GM10248 (cell line): ENCODE data around the gene TOPORS.
A peak's percentile ranks its signal among the peaks of the same experiment; 100 is the strongest.

Source experiments
- CTCF ChIA-PET: fragments of 300-600 bp; sonication (Branson Sonifier 250); formaldehyde crosslinking; extraction: SDS; loops from one replicate; lab custom pipeline; 2021; ENCODE audit warnings: antibody characterized with exemption; lab: Yijun Ruan, JAX
- POLR2A ChIA-PET: fragments of 350-650 bp; sonication (Branson Sonifier 250); formaldehyde crosslinking; extraction: SDS; loops from one replicate; lab custom pipeline; 2020; ENCODE audit warnings: antibody characterized with exemption; lab: Yijun Ruan, JAX
- DNase-seq: peaks from one replicate; pipeline ENCODE4 v3.0.0; 2012; ENCODE audit errors: extremely low spot score
- CTCF ChIP-seq: IDR thresholded peaks from 2 replicates; pipeline ENCODE4 v1.5.1; 2012; ENCODE audit warnings: mild to moderate bottlenecking, low read depth; ENCODE audit errors: extremely low read depth, missing control alignments, control extremely low read depth

Gene TOPORS

GRCh38 chr9:32578976-32579375 is 26.6 kb upstream of the TOPORS start:
- TF ChIP-seq CTCF: no peak
- CTCF ChIA-PET: interaction anchor here (0.7 to 20.3 kb wide), 31 partner anchors 11 to 431 kb away, joined by 3 to 872 read pairs (median 5); partner anchors contain the start of genes ACO1, SMIM27 and TOPORS
- POLR2A ChIA-PET: no interaction called here
- no peak for DNase-seq

DNA sequence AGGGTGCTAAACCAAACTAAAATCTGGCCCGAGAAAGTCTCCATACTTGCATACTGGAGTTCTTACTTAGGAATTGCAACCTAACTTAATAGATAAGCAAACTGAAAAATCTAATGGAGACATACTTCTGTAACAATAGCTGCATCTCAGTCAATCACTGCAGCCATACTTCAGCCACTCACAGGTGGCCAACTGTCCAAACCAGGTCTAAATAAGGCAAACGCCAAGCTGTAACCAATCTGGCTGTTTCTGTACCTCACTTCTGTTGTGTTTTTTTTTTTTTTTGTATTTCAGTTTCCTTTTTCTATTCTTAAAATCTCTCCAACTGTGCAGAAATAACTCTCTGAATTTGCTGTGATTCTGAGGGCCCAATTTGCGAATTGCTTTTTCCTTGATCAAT is 24.9 kb upstream of the TOPORS start:
- ChIA-PET CTCF (interaction anchor here (1.2 to 20.3 kb wide), 7 partner anchors 13 to 394 kb away, joined by 3 to 872 read pairs (median 73); partner anchors contain the start of genes ACO1, SMIM27 and TOPORS), POLR2A (no interaction called here)
- DNase-seq: no peak
- no peak for TF ChIP-seq CTCF

- no peak for DNase-seq
- TF ChIP-seq CTCF: no peak
- CTCF ChIA-PET: interaction anchor here (0.8 to 20.3 kb wide), 6 partner anchors 9 to 198 kb away, joined by 3 to 872 read pairs (median 14); partner anchors contain the start of gene ACO1
- POLR2A ChIA-PET: no interaction called here
Observed at GRCh38 chr9:32574858-32575257, 22.5 kb upstream of the TOPORS start.

GRCh38 chr9:32573821-32574220 is 21.4 kb upstream of the TOPORS start:
- ChIA-PET CTCF (interaction anchor here (1.1 to 20.3 kb wide), 7 partner anchors 8 to 197 kb away, joined by 3 to 872 read pairs (median 22); partner anchors contain the start of gene ACO1), POLR2A (no interaction called here)
- no peak for DNase-seq
- TF ChIP-seq CTCF: no peak

DNA sequence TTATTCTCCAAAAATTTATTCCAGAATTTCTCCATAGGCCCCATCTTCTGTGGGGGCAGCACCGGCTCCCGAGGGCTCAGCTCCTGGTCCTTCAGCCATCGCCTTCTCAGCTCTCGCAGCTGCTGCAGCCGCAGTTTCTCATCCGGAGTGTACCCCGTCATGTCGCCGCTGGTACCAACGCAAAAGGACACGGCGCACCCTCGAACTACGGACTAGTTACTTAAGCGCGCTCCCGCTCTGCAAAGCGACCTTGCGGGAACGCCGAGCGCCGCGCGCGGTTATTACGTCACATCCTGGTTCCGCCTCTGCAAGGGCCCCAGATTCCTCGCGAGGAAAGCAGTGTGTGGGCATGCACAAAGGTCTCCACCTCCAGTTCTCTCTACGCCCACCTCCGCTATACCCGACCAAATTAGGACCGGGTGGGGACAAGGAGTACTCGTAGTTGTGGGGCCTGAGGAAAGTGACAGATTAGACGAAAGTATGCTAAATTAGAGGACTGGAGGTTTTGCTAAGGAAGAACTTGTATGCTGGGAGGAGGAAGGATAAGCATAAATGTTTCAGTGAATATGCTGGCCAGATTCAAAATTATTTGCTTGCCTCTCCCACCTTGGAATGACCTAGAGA is 20.6 kb upstream of the TOPORS start, which contains the start of gene NDUFB6:
TSS of gene NDUFB6 (minus strand) at position 260 of the 624 bp plus-strand sequence. CDS start at position 161, 99 bp downstream.
- DNase-seq: peak; percentile 90
- ChIA-PET CTCF (interaction anchor here (1.1 to 20.3 kb wide), 15 partner anchors 9 to 399 kb away, joined by 3 to 872 read pairs (median 9); partner anchors contain the start of genes ACO1, SMIM27 and TOPORS), POLR2A (interaction anchor here (0.6 kb wide), 1 partner anchor 174 kb away, joined by 3 read pairs; no protein-coding TSS in a partner anchor)
- TF ChIP-seq CTCF: no peak

- ChIA-PET POLR2A (interaction anchor here (1.0 kb wide), 1 partner anchor 452 kb away, joined by 5 read pairs; the partner anchor contains the start of gene DNAJA1), CTCF (interaction anchor here (0.6 to 20.3 kb wide), 22 partner anchors 10 to 403 kb away, joined by 3 to 872 read pairs (median 4); partner anchors contain the start of genes ACO1, RIGI, SMIM27 and TOPORS)
- TF ChIP-seq CTCF: peak; percentile 65
- DNase-seq: peak; percentile 78
Observed at GRCh38 chr9:32571969-32572899, 19.8 kb upstream of the TOPORS start.
